ENCODE results near the gene ZDHHC11B.

ZDHHC11B gene

DNA sequence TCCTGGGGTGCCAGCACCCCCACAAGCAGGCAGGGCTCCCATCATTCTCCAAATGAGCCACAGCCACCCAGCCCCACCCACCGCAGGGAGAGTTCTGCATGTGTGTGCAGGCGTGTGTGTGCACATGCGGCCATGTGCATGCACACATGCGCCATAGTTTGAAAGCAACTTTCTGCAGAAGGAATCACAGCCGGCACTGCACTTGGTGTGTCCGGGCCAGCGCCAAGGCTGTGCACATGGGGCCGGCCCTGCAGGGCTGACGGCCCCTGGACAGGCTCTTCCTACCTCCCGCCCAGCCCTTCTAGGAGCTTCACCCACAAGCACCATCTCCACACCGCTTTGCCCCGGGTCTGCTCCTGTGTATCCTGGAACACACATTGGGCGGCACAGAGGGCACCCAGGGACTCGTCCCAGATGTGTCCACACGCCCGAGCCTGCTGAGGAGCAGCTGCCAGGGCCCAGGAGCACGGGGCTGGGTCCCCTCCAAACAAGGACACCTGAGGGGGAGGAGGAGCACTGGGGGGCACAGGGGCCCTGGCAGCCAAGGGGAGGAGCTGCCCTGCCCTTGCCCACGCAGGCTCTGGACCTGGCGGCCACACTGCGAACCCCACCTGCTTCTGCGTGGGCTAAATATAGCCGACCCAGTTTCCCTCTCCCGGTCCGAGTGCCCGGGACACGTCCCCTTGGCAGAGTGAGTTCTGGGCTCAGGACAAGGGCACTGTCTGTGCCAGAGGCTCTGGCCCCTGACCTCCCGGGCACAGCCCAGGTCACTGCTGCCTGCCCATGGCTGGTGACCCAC lies 110.5 kb downstream of the ZDHHC11B start:
- no peak overlapping the region for H3K27ac ChIP-seq (ENCODE audit: low read length)
- no peaks in the 10 kb centered on the region for H3K9me3 ChIP-seq (ENCODE audit: insufficient read depth, low read length)
- no peak overlapping the region for H3K4me2 ChIP-seq (ENCODE audit: low read length)
- no peak overlapping the region for H3K9ac ChIP-seq (ENCODE audit: low read length)
- H3K4me1 ChIP-seq (ENCODE audit: low read length): peaks cover 19% of the 10 kb centered on the region
- peaks cover 7% of the 10 kb centered on the region; the same call in 1 of the 2 replicates for H4K20me1 ChIP-seq (ENCODE audit: insufficient read depth, low read length)
- no peaks in the 10 kb centered on the region for H3K79me2 ChIP-seq (ENCODE audit: low read length)
- TF ChIP-seq EZH2phosphoT487 (IDR thresholded peaks at IDR 0.05; ENCODE audit: low read depth): no peak
- TF ChIP-seq, protein P1, sequence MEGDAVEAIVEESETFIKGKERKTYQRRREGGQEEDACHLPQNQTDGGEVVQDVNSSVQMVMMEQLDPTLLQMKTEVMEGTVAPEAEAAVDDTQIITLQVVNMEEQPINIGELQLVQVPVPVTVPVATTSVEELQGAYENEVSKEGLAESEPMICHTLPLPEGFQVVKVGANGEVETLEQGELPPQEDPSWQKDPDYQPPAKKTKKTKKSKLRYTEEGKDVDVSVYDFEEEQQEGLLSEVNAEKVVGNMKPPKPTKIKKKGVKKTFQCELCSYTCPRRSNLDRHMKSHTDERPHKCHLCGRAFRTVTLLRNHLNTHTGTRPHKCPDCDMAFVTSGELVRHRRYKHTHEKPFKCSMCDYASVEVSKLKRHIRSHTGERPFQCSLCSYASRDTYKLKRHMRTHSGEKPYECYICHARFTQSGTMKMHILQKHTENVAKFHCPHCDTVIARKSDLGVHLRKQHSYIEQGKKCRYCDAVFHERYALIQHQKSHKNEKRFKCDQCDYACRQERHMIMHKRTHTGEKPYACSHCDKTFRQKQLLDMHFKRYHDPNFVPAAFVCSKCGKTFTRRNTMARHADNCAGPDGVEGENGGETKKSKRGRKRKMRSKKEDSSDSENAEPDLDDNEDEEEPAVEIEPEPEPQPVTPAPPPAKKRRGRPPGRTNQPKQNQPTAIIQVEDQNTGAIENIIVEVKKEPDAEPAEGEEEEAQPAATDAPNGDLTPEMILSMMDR (IDR thresholded peaks at IDR 0.05; ENCODE audit: low read depth, low read length): no peak
- H3K36me3 ChIP-seq (replicated peaks; ENCODE audit: low read depth, low read length): no peaks in the 10 kb centered on the region
- H2AFZ ChIP-seq (ENCODE audit: low read depth, low read length): no peak overlapping the region
- H3K27me3 ChIP-seq (ENCODE audit: low read depth, low read length): peaks cover 14% of the 10 kb centered on the region
- H3K4me3 ChIP-seq (ENCODE audit: low read length): no peak overlapping the region

DNA sequence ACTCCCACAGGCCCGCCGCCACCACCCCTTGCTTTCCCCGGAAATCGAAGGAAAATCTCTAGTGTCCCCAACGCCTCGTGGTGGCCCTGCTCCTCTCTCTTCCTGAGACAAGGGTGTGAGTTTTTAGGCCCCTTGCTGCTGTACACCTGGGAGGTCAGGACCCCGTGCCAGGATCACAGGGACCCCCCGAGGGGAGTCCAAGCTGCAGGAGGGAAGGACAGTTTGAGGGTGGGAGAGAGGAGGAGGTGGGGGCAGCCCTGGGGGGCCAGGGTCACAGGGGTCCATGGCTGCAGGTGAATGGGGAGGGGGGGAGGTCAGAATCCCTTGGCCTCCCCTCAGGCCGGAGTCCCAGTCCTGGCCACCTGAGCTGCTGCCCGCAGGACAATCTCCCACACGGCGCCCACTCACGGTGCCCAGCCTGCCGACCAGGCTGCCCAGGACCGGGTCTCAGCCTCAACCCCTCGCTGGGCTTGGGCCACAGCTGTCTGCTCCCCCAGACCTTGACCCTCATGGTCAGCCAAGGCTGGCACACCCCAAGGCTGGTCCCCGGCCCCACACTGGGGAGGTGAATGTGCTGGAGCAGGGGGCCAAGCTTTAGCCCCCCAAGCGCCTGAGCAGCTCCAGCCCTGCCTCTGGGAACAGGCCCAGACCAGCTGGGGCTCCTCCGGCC lies 111.2 kb downstream of the ZDHHC11B start:
- H3K9ac ChIP-seq (ENCODE audit: low read length): no peak overlapping the region
- H3K4me3 ChIP-seq (ENCODE audit: low read length): no peak overlapping the region
- no peaks in the 10 kb centered on the region for H3K79me2 ChIP-seq (ENCODE audit: low read length)
- H3K36me3 ChIP-seq (replicated peaks; ENCODE audit: low read depth, low read length): peaks cover 5% of the 10 kb centered on the region
- H4K20me1 ChIP-seq (ENCODE audit: insufficient read depth, low read length): peaks cover 7% of the 10 kb centered on the region; the same call in 1 of the 2 replicates
- H2AFZ ChIP-seq (ENCODE audit: low read depth, low read length): no peak overlapping the region
- no peak overlapping the region for H3K4me2 ChIP-seq (ENCODE audit: low read length)
- no peaks in the 10 kb centered on the region for H3K9me3 ChIP-seq (ENCODE audit: insufficient read depth, low read length)
- H3K27ac ChIP-seq (ENCODE audit: low read length): no peak overlapping the region
- TF ChIP-seq, protein P1 (IDR thresholded peaks at IDR 0.05; ENCODE audit: low read depth, low read length): no peak
- TF ChIP-seq EZH2phosphoT487 (IDR thresholded peaks at IDR 0.05; ENCODE audit: low read depth): no peak
- H3K4me1 ChIP-seq (ENCODE audit: low read length): peaks cover 19% of the 10 kb centered on the region
- peaks cover 14% of the 10 kb centered on the region for H3K27me3 ChIP-seq (ENCODE audit: low read depth, low read length)

DNA sequence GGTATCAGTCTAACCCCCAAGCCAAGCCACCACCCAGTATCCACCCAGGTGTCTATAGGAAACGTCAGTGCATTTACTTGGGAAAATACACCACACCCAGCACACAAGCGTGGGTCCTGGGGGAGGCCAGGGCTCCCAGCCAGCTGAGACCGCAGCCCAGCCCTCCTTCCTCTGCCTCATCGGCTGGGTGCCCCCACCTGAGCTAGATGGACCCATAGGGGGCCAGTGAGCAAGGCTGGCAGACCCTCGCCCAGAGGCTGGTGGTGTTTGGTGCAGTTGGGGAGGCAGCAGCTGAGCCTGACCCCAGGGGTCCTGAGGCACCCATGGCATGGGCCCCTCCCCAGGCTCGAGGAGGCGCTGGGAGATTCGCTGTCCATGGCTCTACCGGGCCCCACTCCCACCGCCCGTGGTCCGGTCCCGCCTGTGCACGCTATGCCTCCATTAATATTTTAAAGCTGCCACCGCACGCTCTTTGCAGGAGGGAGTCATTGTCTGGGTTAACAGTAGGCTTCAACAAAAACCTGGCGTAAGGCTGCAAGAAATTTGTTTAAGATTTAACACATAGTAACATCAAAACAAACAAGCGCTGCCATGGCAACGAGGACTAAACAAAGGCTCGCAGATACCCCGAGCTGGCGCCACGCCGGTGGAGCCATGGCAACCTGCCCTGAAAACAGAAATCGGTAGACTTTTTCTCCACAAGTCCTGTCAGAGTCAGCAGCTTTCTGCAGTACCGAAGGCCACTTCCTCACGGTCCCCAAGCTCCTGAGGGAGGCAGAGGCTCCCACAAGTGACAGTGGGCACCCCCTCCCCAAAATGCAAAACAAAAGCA lies 112.0 kb downstream of the ZDHHC11B start:
- H3K27ac ChIP-seq (ENCODE audit: low read length): no peak overlapping the region
- no peaks in the 10 kb centered on the region for H3K9me3 ChIP-seq (ENCODE audit: insufficient read depth, low read length)
- peaks cover 5% of the 10 kb centered on the region for H3K36me3 ChIP-seq (replicated peaks; ENCODE audit: low read depth, low read length)
- H3K9ac ChIP-seq (ENCODE audit: low read length): no peak overlapping the region
- H3K79me2 ChIP-seq (ENCODE audit: low read length): no peaks in the 10 kb centered on the region
- H3K4me2 ChIP-seq (ENCODE audit: low read length): no peak overlapping the region
- H3K4me3 ChIP-seq (ENCODE audit: low read length): no peak overlapping the region
- H3K27me3 ChIP-seq (ENCODE audit: low read depth, low read length): peaks cover 14% of the 10 kb centered on the region
- TF ChIP-seq EZH2phosphoT487 (IDR thresholded peaks at IDR 0.05; ENCODE audit: low read depth): no peak
- TF ChIP-seq, protein P1 (IDR thresholded peaks at IDR 0.05; ENCODE audit: low read depth, low read length): no peak
- H2AFZ ChIP-seq (ENCODE audit: low read depth, low read length): no peak overlapping the region
- peaks cover 19% of the 10 kb centered on the region for H3K4me1 ChIP-seq (ENCODE audit: low read length)
- H4K20me1 ChIP-seq (ENCODE audit: insufficient read depth, low read length): peaks cover 7% of the 10 kb centered on the region; the same call in 1 of the 2 replicates

All from OCI-LY3 (cell line).